Nephron (organoid): ENCODE data around the gene STIP1.

Experiments
- H3K27ac Mint-ChIP-seq, 3 experiments: 2 replicates each; pipeline ENCODE4 v1.8.0; 2020; ENCODE audit warnings: mixed read lengths in 3 of 3, mild to moderate bottlenecking in 2 of 3, moderate library complexity in 1 of 3
- H3K27me3 Mint-ChIP-seq: 2 replicates; pipeline ENCODE4 v1.8.0; 2021; ENCODE audit warnings: low read depth, mild to moderate bottlenecking, moderate library complexity, mixed read lengths
- H3K36me3 Mint-ChIP-seq: 2 replicates; pipeline ENCODE4 v1.8.0; 2020; ENCODE audit warnings: low read depth, mixed read lengths
- H3K4me1 Mint-ChIP-seq: 2 replicates; pipeline ENCODE4 v1.8.0; 2020; ENCODE audit warnings: mixed read lengths
- H3K4me3 Mint-ChIP-seq, 3 experiments: 2 replicates each; pipeline ENCODE4 v1.8.0; 2020; ENCODE audit warnings: mild to moderate bottlenecking in 3 of 3, mixed read lengths in 3 of 3, moderate library complexity in 2 of 3
- H3K9me3 Mint-ChIP-seq: 2 replicates; pipeline ENCODE4 v1.8.0; 2020; ENCODE audit warnings: mixed read lengths
- CTCF ChIP-seq, 3 experiments: fragments of 200-600 bp; sonication (generic); IDR thresholded peaks; one replicate each; pipeline ENCODE4 v1.5.0; 2021; ENCODE audit warnings: antibody characterized with exemption in 3 of 3; ENCODE audit not compliant: unreplicated experiment in 3 of 3

Gene STIP1

GRCh38 chr11:64183890-64184289 lies 2.1 kb upstream of the STIP1 start:
- H3K27ac Mint-ChIP-seq, result peak overlapping the region in 2 of 3 experiments; percentile 35 to 38
- H3K27me3 Mint-ChIP-seq, result peaks cover 4% of the 10 kb centered on the region
- H3K36me3 Mint-ChIP-seq, result no peaks in the 10 kb centered on the region
- TF ChIP-seq CTCF (IDR thresholded peaks at IDR 0.05; ENCODE audit: unreplicated experiment in 3 of 3), result no peak
- H3K9me3 Mint-ChIP-seq, result no peaks in the 10 kb centered on the region
- H3K4me3 Mint-ChIP-seq, result peak overlapping the region; percentile 65 to 80 (median 75)
- H3K4me1 Mint-ChIP-seq, result peaks cover 34% of the 10 kb centered on the region

- peaks cover 38% of the 10 kb centered on the region for H3K4me1 Mint-ChIP-seq
- H3K27ac Mint-ChIP-seq, result peak overlapping the region; percentile 94 to 99 (median 95)
- H3K4me3 Mint-ChIP-seq, result peak overlapping the region; percentile 93 to 95 (median 95)
- peaks cover 4% of the 10 kb centered on the region for H3K27me3 Mint-ChIP-seq
- H3K36me3 Mint-ChIP-seq, result peaks cover 4% of the 10 kb centered on the region
- TF ChIP-seq CTCF (IDR thresholded peaks at IDR 0.05; ENCODE audit: unreplicated experiment in 3 of 3), result peak; percentile 36 to 48 (median 40)
- no peaks in the 10 kb centered on the region for H3K9me3 Mint-ChIP-seq
Measured at GRCh38 chr11:64185175-64185692, 737 bp upstream of the STIP1 start.

- TF ChIP-seq CTCF (IDR thresholded peaks at IDR 0.05; ENCODE audit: unreplicated experiment in 3 of 3), result no peak
Measured at GRCh38 chr11:64186492-64187165, 658 bp downstream of the STIP1 start.

GRCh38 chr11:64192434-64192833 lies 6.5 kb downstream of the STIP1 start:
- H3K36me3 Mint-ChIP-seq, result peaks cover 57% of the 10 kb centered on the region
- H3K27me3 Mint-ChIP-seq, result no peaks in the 10 kb centered on the region
- H3K4me3 Mint-ChIP-seq, result no peak overlapping the region
- H3K4me1 Mint-ChIP-seq, result peaks cover 5% of the 10 kb centered on the region
- no peak overlapping the region for H3K27ac Mint-ChIP-seq
- TF ChIP-seq CTCF (IDR thresholded peaks at IDR 0.05; ENCODE audit: unreplicated experiment in 3 of 3), result no peak
- no peaks in the 10 kb centered on the region for H3K9me3 Mint-ChIP-seq

More at GRCh38 chr11:64186492-64187165, 658 bp downstream of the STIP1 start:
- Mint-ChIP-seq H3K4me1 (peaks cover 26% of the 10 kb centered on the region), H3K27ac (peak overlapping the region in 1 of 3 experiments; percentile 72), H3K9me3 (no peaks in the 10 kb centered on the region), H3K27me3 (peaks cover 2% of the 10 kb centered on the region), H3K4me3 (no peak overlapping the region), H3K36me3 (peaks cover 9% of the 10 kb centered on the region)

GRCh38 chr11:64196626-64197025 lies 10.7 kb downstream of the STIP1 start:
- Mint-ChIP-seq H3K4me3 (no peak overlapping the region), H3K36me3 (peaks cover 68% of the 10 kb centered on the region), H3K4me1 (no peaks in the 10 kb centered on the region), H3K27ac (no peak overlapping the region), H3K9me3 (no peaks in the 10 kb centered on the region), H3K27me3 (no peaks in the 10 kb centered on the region)
- TF ChIP-seq CTCF (IDR thresholded peaks at IDR 0.05; ENCODE audit: unreplicated experiment in 3 of 3), result no peak

- TF ChIP-seq CTCF (IDR thresholded peaks at IDR 0.05; ENCODE audit: unreplicated experiment in 3 of 3), result no peak
- Mint-ChIP-seq H3K4me3 (no peak overlapping the region), H3K4me1 (peaks cover 4% of the 10 kb centered on the region), H3K9me3 (no peaks in the 10 kb centered on the region), H3K27me3 (no peaks in the 10 kb centered on the region), H3K27ac (no peak overlapping the region), H3K36me3 (peaks cover 70% of the 10 kb centered on the region)
Measured at GRCh38 chr11:64198511-64198910, 12.5 kb downstream of the STIP1 start.
